Fibroblast of peridontal ligament (primary cell): ENCODE data around the gene TWIST2.

Source experiments
- DNase-seq: peaks from one replicate; pipeline ENCODE4 v3.0.0-alpha.2; 2010; ENCODE audit errors: extremely low read depth

Gene TWIST2

DNA sequence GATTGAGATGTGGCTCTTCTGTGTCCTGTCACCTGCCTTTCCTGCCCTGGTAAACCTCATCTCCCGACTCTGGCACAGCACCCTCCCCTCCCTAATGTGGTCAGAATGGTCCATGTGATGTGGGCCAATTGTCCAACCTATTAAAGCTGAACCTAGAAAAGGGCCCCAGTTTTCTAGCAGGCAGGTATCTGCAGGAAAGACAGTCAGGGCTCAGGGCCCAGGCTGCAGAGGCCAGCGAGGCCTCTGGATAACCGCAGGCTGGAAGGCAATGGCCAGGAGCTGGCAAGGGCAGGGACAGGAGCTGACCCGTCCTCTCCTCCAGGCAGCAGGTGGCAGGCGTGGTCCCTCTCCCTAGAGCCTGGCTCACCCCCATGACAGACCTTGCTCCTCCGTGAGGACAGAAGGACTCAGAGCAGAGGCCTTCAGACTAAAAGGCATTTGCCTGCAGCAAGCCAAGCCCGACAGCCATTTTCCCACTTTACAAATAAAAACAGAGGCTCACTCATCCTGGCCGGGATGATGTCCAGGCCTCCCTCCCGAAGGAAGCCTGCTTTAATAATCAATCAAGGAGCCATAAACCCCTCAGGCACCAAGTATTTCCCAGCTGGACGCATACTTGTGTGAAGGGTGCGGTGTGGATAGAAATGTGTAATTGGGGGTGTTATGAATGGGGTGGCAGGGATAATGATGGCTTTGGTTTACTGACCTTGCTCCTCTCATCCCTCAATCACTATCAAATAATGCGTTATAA lies 107.1 kb downstream of the TWIST2 start:
- DNase-seq = no peak

DNA sequence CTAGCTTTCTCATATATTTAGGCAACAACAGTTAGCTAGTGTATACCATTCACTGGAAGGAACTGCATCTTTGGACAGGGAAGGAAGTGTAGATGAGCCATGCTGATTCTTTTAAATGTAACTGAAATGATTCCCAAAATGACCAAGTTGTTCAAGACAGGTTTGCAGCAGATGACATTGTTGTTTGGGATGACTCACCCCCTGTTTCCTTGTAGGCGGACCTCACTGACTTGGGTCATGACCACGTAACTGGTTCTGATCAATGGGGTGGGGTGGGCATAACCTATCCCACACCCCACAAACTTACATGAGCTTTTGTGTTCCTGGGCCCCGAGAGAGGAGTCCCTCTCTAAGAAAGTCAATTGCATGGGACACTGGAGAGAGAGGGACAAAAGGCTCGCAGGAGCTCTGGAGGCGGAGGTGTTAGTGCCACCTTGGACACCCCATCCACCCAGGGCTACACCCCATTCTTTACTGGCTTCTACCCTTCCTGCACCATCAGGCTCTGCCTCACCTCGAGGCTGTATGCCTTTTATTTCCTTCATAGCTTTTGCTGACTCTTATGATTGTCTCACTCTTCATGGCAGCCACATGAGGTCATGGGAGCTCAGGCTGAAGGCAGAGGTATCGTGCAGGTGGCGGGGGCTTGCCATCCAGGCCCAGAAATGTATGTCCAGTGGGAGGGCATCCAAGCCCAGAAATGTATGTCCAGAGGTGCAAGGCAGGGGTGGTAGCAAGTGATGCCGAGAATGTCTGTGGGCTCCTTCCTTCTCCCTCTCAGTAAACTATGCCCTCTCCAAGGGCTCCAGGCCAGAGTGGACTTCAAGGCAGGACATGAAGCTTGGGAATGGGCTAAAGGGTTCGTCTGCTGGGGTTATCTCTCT lies 108.0 kb downstream of the TWIST2 start:
- DNase-seq = no peak

DNA sequence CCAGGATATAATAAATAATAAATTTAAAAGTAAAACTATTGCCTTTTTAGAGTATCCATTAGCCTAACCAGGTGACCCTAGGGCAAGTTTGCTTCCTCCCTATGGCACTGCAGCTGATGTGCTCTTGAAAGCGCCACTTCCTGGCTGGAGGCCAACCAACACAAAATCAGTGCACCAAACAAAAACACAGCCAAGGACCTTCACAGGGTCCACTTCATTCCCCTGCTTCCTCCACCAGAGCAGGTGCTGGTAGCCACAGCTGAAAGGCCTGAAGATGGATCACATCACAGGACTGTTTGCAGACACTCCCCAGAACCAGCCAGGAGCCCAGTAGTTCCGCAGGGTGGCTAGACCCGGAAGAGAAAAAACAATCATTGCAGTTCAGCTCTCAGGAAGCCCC lies 108.8 kb downstream of the TWIST2 start:
- DNase-seq = no peak
